ENCODE data around the gene TPRG1L. TPM values are rescaled to one million over a fixed set of nuclear protein-coding genes. Genes with fewer than 3 reads are reported as not detected.

TPRG1L gene
- total and polyA plus RNA-seq, 8 donors, result 27.3 to 42.9 (median 32.2) TPM

DNA sequence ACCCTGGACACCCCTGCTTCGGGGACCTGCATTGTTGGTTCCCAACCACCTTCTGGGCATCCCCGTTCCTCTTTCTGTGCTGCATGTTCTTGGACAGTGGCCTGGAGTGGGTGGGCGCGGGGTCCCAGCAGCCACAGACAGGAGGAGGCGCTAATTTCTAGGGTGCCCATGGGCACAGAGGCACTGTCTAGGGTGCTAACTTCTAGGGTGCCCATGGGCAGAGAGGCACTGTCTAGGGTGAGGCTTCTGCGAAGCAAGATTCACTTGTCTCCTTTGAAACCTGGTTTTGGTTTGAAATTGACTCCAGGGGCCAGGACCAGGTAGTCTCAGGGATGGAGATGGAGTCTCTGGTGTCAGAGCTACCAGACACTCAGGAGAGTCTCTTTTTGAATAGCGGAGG is 12.7 kb upstream of the TPRG1L start:
- Histone ChIP-seq H3K27ac (no peak overlapping the region), H3K4me1 (peaks cover 27 to 60% of the 10 kb centered on the region in 2 donors), H3K9me3 (no peaks in the 10 kb centered on the region), H3K4me3 (peak overlapping the region in 1 of 2 donors; percentile 57), H3K27me3 (peaks cover 0 to 38% of the 10 kb centered on the region in 2 donors), H3K36me3 (no peaks in the 10 kb centered on the region)
- DNase-seq, result no peak
- TF ChIP-seq, protein P1, sequence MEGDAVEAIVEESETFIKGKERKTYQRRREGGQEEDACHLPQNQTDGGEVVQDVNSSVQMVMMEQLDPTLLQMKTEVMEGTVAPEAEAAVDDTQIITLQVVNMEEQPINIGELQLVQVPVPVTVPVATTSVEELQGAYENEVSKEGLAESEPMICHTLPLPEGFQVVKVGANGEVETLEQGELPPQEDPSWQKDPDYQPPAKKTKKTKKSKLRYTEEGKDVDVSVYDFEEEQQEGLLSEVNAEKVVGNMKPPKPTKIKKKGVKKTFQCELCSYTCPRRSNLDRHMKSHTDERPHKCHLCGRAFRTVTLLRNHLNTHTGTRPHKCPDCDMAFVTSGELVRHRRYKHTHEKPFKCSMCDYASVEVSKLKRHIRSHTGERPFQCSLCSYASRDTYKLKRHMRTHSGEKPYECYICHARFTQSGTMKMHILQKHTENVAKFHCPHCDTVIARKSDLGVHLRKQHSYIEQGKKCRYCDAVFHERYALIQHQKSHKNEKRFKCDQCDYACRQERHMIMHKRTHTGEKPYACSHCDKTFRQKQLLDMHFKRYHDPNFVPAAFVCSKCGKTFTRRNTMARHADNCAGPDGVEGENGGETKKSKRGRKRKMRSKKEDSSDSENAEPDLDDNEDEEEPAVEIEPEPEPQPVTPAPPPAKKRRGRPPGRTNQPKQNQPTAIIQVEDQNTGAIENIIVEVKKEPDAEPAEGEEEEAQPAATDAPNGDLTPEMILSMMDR (IDR thresholded peaks at IDR 0.05), result no peak
- no peak for ATAC-seq
- intact Hi-C loops (cut with DNase I), result no loop called here

DNA sequence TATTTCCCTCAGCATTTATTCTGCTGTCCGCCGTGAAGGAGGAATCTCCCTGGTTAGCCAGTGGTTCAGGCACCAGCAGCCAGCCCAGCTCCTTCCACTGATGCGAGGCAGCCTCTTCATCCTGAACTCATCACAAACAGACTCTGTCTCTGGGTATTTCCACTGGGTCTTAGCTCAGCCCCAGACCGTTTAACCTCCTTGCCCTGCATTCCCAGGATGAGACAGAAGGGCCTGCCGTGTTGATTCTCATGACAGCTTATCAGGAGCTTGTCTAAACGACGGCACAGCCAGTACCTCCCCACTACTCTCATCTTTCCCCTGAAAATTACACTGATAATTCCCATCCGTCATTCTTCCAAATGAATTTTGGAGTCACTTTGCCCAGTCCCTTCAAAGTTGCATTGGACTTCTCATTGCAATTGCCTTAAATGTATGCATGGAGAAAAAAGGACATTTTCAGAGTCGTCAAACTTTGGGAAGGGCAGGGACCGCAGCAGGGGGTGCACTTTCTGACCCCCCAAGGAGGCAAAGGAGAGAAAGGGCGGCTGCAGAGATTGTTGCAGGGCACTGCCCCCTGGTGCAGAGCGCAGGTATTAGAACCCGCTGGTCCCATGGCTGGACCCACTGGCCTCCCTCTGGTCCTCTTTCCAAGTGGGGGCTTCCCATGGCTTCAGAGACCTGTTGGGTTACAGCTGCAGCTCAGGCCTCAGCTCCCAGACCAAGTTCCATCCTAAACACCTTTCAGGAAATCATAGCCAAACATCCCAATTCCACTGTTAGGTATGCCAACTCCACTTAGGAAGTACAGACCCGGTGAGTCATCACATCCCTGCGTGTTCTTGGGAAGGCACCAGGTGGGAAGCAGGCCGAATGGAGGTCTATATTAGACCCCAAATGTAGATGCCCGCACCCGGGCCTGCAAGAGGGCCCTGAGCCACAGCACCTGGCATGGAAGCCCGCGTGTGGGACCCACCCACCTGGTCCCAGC is 9.8 kb upstream of the TPRG1L start:
- Histone ChIP-seq H3K27ac (no peak overlapping the region), H3K27me3 (peaks cover 0 to 28% of the 10 kb centered on the region in 2 donors), H3K4me1 (peaks cover 27 to 59% of the 10 kb centered on the region in 2 donors), H3K36me3 (no peaks in the 10 kb centered on the region), H3K9me3 (no peaks in the 10 kb centered on the region), H3K4me3 (no peak overlapping the region)
- TF ChIP-seq, protein P1 (IDR thresholded peaks at IDR 0.05), result peak; percentile 51 to 56
- DNase-seq, result no peak
- ATAC-seq, result peak; percentile 9
- intact Hi-C loops (cut with DNase I), result loop anchor here in 1 of 2 donors (5.0 kb wide), 1 partner anchor 48 kb away; no protein-coding TSS in a partner anchor

DNA sequence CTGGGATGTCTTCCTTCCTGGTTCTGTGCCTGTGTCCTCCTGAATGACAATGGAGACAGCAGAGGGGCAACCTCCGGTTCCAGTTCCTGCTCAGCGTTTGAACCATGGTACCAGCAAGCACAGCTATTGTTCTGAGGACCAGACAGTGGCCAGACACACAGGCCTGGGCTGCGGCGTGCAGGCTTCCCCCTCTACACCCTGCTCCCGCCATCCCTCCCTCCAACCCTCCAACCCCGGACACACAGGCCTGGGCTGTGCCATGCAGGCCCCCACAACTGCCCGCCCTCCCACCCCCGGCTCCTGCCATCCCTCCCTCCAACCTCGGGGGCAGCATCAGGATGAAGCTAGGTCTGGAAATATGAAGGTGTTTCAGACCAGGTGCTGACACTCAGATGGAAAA is 8.0 kb upstream of the TPRG1L start:
- DNase-seq (no peak), ATAC-seq (no peak)
- Histone ChIP-seq H3K27me3 (peaks cover 0 to 10% of the 10 kb centered on the region in 2 donors), H3K36me3 (no peaks in the 10 kb centered on the region), H3K27ac (no peak overlapping the region), H3K4me3 (no peak overlapping the region), H3K4me1 (peaks cover 17 to 49% of the 10 kb centered on the region in 2 donors), H3K9me3 (no peaks in the 10 kb centered on the region)
- TF ChIP-seq, protein P1 (IDR thresholded peaks at IDR 0.05), result no peak
- intact Hi-C loops (cut with DNase I), result loop anchor here in 1 of 2 donors (5.0 kb wide), 1 partner anchor 50 kb away; no protein-coding TSS in a partner anchor

DNA sequence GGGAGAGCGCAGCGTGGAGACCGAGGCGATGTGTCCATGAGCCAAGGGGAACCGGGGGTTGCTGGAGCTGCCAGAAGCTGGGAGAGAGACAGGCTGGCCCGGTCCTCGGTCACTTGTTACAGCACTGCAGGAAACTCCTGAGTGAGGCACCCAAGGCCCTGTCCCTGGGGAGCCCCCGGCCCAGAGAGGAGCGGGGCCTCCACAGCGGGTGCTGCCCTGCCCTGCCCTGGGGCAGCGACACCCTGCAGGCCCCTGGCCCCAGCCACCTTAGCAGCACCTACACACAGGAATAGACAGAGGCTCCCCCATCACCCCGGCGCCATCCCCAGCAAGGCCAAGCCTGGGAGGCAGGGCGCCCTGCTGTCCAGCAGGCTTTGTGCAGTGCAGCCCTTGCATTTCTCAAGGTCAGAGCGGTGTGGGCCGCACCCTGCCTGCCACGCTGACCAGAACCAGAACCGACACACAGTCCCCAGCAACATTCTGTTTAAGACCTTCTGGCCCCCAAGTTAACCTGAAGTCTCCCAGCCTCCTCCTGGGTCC is 6.9 kb upstream of the TPRG1L start:
- H3K4me3 ChIP-seq, result no peak overlapping the region
- H3K4me1 ChIP-seq, result peaks cover 8 to 44% of the 10 kb centered on the region in 2 donors
- TF ChIP-seq, protein P1 (IDR thresholded peaks at IDR 0.05), result no peak
- intact Hi-C loops (cut with DNase I), result loop anchor here in 1 of 2 donors (5.0 kb wide), 1 partner anchor 51 kb away; no protein-coding TSS in a partner anchor
- no peak overlapping the region for H3K27ac ChIP-seq
- no peaks in the 10 kb centered on the region for H3K36me3 ChIP-seq
- ATAC-seq (no peak), DNase-seq (no peak)
- H3K9me3 ChIP-seq, result no peaks in the 10 kb centered on the region
- H3K27me3 ChIP-seq, result no peaks in the 10 kb centered on the region

DNA sequence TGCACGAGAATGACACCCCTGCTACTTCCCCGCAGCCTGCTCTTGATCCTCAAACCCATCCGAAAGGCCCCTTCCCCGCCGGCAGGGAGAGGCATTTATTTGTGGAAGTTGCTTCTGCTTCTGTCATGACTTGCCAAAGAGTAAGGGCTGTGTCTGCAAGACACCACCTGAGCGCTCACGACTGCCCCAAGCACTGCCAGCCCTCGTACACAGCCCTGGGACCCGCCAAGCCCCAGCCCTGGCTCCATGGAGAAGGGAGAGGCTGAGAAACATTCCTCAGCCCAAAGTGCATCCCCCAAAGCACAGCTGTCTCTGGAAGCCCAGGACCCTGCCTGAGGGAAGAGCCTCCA is 6.3 kb upstream of the TPRG1L start:
- no peak for DNase-seq

More for the DNA sequence above, 6.3 kb upstream of the TPRG1L start:
- TF ChIP-seq, protein P1 (IDR thresholded peaks at IDR 0.05), result no peak
- Histone ChIP-seq H3K36me3 (no peaks in the 10 kb centered on the region), H3K27me3 (no peaks in the 10 kb centered on the region), H3K9me3 (no peaks in the 10 kb centered on the region), H3K27ac (no peak overlapping the region), H3K4me1 (peaks cover 10 to 47% of the 10 kb centered on the region in 2 donors), H3K4me3 (no peak overlapping the region)
- ATAC-seq, result no peak
- intact Hi-C loops (cut with DNase I), result loop anchor here in 1 of 2 donors (5.0 kb wide), 1 partner anchor 51 kb away; no protein-coding TSS in a partner anchor
